Stimulated activated CD8-positive, alpha-beta memory T cell treated with anti-CD3 and anti-CD28 coated beads, Interleukin-4, amount 100 ng/mL, for 1 hour (primary cell): Measurements from ENCODE around the gene CBFA2T3.
"Not testable (repeated sequence)": the region's sequence is repeated elsewhere in the genome, so short reads cannot be mapped to it uniquely, and the experiment has no call there.

Experiments
- DNase-seq, 2 donors: peaks; one replicate each; pipeline ENCODE4 v3.0.0-alpha.2; 2020; ENCODE audit warnings: low read depth in 2 of 2, low spot score in 1 of 2

CBFA2T3 gene

DNA sequence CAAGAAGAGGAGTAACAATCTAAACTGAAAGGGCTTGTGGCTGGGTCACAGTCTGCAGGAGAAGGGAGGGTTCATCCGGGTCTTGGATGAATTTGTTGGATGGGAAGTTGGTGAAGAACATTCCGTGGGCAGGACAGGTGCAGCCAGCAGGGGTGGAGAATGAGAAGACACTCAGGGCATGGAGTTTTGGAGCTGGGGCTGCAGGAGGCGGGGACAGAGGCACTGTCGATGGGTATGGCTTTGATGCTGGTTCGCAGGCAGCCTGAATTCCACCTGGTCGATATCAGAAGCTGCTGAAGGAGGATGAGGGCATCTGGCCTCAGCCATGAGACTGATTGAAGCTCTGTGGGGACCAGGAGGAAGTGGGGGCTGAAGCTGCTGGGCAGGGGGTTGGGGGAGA, 36.1 kb upstream of the CBFA2T3 start:
- DNase-seq, result no peak

DNA sequence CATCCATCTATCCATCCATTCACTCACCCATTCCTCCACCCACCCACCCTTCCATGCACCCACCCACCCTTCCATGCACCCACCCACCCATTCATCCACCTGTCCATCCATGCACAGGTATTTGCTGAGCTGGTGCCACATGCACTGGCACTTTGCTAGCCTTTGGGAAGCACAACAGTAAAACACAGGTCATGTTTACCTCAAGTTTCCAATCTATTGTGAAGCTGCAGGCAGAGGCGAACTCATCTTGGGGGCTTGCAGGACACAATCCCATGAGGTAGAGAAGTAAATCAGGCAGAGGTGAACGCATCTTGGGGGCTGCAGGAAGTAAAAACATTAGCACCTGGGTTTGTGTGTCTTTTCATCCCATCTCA, 35.6 kb upstream of the CBFA2T3 start:
- DNase-seq, result no peak

DNA sequence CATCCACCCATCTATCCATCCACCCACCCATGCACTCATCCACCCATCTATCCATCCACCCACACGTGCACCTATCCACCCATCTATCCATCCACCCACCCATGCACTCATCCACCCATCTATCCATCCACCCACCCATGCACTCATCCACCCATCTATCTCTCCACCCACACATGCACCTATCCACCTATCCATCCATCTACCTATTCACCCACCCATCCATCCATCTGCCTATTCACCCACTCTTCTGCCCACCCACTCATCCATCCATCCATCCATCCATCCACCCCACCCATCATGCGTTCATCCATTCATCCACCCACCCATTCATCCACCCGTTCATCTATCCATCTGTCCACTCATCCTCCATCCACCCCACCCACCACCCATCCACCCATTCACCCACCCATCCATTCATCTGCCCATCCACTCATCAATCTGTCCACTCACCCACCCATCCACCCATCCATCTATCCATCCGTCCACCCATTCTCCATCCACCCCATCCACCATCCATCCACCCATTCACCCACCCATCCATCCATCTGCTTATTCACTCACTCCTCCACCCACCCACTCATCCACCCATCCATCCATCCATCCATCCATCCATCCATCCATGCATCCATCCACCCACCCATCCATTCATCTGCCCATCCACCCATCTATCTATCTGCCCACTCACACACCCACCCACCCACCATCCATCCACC, 35.1 kb upstream of the CBFA2T3 start:
- no peak for DNase-seq

DNA sequence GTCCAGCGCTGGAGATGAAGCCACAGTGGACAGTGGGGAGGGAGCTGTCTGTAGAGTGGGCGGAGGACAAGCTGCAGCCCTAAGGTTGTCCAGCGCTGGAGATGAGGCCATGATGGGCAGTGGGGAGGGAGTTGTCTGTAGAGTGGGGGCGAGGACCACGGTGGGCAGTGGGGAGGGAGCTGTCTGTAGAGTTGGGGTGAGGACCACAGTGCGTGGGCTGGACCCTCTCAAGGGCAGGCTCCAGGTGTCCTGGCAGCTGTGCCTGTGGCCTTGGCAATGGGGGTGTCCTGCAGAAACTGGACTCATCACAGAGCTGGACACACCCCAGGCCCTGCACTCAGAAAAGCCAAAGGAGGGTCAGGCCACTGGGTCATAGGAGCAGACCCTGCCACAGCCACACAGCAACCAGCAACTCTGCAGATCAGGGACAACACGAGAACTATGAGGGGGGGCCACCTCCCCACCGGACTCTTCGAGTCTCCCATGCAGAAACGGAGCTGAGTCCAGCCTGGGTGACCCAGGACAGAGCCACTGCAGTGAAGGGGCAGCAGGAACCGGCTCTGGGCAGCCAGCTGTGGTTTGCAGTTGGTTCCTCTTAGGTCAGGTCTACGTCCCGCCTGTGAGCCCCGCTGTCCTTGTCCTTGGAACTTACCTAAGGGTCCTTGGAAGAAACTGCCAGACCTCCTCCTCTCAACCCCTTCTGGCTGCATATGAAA, 33.4 kb upstream of the CBFA2T3 start:
- no peak for DNase-seq

DNA sequence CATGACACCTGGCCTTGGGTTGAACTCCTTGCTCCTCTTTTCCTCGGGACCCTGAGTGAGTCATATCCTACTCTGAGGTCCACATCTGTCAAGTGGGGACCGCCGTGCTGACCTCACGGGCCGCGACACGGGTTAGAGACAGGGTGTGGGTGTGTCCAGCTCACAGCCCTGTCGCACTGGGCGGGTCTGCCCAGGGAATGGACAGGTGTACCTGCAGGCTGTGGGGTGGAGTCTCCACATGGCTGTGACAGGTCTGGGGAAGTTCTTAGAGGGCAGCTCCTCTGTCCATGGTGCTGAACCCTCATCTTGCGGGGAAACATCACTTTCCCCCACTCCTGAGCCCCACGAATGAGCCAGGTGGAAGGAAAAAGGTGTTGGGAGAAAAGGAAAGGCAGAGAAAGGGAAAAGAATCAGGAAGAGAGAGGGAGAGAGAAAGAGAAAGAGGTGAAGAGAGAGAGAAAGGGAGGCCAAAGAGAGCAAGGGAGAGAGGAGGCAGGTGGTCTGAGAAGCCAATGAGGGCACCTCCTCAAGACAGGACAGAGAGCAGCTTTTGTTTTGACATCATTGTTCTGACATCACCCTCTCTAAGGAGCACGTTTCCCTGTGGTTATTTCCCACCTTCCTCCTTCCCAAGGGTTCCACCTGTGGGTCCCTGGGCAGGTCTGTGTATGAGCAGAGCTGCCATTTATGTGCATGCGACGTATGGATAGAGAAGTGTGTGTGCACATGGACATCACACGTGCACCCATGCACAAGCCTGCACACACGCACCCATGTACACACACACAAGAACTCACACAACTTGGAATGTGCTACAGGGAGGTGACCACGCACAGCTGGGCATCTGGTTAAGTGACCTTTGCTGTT, 32.6 kb upstream of the CBFA2T3 start:
- DNase-seq, result no peak

DNA sequence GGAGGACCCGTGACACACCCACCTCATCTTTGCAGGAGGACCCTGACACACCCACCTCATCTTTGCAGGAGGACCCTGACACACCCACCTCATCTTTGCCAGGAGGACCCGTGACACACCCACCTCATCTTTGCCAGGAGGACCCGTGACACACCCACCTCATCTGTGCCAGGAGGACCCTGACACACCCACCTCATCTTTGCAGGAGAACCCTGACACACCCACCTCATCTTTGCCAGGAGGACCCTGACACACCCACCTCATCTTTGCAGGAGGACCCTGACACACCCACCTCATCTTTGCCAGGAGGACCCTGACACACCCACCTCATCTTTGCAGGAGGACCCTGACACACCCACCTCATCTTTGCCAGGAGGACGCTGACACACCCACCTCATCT, 31.8 kb upstream of the CBFA2T3 start:
- DNase-seq, result not testable (repeated sequence)

DNA sequence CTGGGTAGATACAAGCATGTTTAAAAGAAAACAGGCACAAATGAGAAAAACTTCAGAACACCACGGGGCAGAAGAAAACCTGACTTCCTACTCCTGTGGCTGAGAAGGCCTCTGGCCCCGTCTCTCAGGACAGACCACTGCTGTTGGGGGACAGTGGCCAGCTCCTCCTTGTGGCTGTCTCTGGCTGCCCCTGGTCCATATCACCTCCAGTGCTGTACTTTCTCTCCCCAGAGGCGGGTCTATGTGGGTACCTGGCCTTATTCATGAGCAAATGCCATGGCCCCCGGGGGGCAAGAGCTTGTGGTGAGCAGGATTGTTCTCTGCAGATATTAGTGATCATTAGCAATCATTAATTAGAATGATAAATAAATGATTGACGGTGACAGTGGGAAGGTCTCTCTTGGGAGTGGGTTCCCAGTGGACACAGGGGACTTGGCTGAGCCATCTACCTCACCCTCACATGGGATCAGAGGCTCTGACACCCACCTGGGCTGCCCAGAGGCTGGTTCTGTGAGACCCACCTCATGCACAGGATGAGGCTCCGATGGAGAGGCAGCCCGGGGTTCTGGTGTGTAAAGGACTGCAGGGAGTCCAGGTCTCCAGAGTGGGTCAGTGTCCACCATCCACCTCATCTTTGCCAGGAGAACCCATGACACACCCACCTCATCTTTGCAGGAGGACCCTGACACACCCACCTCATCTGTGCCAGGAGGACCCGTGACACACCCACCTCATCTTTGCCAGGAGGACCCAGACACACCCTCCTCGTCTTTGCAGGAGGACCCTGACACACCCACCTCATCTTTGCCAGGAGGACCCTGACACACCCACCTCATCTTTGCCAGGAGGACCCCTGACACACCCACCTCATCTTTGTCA, 30.6 kb upstream of the CBFA2T3 start:
- DNase-seq, result no peak

DNA sequence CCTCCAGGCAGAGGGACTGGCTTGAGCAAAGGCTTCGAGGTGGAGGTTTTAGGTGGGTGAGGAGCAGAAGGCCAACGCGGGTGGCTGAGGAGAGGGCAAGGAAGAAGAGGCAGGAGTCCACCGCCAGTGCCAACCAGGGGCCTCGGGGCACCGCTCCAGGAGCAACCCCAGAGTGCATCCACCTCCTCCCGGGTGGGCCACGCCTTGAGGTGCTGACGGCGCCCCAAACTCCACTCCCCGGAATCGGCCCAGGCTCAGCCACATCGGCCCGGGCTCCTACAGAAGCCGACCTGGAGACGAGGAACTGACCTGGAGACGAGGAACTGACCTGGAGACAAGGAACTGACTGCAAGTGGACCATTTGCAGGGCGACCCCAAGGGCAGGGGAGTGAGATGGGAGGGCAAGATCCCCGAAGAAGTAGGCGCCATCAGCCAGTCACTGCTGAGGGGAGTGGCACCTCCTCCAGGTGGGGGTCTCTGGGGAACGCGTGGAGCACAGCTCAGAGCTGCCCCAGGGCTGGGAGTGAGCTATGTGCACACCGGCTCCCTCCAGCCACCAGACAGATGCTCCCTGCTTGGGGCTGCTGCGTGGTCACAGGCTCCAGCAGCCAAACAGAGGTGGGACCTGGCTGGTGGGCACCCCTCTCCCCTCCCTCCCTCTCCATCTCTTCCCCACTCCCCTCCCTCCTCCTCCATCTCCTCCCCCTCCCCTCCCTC, 29.2 kb upstream of the CBFA2T3 start:
- DNase-seq, result no peak

DNA sequence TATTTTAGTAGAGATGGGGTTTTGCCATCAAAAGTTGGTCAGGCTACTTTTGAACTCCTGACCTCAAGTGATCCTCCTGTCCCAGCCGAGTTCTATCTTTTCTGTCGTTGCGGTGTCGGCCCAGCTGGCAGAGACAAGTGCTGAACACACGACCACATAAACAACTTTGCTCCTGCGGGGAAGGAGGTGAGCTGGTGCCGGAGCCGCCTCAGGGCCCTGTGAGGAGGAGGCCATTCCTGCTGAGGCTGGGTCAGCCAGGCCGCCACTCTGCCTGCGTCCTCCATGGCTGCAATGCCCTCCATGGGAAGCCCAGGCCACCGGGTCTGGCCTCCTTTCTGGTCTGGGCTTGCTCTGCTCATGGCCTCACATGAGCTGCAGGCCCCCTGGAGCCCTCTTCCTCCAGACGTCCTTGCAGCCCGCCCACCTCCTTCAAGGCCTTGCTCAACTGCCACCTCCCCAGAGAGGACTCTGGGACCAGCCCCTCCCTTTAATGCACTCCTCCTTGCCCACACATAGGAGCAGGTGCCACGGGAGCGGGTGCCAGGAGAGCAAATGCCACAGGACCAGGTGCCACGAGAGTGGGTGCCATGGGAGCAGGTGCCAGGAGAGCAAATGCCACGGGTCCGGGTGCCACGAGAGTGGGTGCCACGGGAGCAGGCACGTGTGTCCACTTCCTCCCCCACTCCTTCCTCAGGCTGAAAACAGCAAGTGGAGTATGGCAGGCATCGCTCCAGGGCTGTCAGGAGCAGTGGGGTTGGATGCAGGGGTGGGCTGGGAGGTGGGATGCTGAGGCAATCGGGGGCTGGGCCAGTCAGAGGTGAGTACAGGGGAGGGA, 28.4 kb upstream of the CBFA2T3 start:
- no peak for DNase-seq

DNA sequence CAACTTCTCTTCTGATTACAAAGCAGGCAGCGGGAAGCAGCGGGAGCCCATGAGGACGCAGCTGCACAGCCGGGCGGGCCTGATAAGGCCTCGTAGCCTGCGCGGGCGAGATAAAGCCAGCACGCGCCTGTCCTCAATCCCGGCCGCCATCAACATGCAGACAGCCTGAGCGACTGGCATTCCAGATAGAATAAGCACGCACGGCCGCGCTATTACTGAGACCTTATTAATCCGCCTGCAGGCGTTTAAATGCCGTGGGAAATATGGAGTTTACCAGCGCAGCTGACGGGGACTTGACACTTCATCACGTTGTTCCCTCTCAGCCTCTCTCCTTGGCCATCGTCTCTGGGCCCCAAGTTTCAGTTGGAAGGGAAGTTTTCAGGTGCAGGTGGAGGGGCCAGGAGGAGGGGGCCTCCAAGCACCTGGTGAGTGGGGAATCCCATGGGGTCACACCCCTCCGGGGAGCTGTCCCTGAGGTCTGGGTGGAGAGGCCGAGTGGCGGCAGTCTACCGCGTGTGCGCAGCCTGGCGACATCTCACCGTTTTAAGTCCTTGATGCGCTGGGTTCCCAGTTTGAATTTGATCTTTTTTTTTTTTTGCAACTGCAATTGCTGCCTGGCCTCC, 27.3 kb upstream of the CBFA2T3 start:
- no peak for DNase-seq

DNA sequence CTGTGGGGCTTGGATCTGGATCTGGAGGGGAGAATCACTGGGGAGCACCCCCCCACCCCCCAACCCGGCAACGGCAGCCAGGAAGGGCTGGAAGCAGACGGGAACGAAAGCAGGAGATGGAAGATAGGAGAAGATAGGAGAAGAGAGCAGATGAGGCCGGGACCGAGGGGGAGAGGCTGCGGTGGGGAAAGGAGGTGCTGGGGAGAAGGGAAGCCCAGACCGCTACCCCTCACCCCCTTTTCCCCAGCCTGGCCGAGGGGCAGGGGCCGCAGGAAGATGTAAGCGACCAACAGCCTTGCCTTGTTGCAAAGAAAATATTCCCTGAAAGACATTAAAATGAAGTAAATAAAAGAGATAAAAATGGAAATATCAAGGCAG, 26.8 kb upstream of the CBFA2T3 start:
- no peak for DNase-seq

DNA sequence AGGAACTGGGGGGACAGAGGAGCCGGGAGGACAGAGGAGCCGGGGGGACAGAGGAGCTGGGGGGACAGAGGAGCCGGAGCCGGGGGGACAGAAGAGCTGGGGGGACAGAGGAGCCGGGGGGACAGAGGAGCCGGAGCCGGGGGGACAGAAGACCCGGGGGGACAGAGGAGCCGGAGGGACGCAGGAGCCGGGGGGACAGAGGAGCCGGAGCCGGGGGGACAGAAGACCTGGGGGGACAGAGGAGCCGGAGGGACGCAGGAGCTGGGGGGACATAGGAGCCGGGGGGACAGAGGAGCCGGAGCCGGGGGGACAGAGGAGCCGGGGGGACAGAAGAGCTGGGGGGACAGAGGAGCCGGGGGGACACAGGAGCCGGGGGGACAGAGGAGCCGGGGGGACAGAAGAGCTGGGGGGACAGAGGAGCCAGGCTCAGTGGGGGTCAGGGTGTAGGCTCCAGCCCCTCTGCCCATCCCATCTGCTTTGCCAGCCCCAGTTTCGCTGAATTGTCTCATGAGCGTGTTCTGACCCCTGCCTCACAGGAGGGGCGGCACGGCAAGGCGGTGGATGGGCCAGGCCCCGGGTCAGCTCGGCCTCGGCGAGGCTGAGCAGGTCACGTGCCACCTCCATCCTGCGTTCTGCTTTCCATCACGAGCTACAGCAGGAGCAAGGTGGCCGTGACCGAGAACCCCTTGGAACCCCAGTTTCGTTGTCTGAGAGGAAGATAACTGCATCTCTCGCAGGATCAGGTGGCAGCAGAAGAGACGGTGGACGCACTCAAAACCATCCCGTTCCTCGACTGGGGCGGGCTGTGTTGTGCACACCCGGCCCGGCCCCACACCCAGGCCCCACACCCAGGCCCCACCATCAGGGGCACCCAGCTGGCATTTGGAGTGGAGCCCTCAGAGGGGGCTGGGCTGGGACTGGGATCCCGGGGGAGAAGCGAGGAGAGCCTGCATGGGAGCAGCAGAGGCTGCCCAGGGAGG, 26.1 kb upstream of the CBFA2T3 start:
- no peak for DNase-seq

DNA sequence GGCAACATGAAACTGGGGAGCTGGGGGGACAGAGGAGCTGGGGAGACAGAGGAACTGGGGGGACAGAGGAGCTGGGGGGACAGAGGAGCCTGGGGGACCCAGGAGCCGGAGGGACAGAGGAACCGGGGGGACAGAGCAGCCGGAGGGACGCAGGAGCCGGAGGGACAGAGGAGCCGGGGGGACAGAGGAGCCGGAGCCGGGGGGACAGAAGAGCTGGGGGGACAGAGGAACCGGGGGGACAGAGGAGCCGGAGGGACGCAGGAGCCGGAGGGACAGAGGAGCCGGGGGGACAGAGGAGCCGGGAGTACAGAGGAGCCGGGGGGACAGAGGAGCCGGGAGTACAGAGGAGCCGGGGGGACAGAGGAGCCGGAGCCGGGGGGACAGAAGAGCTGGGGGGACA, 25.1 kb upstream of the CBFA2T3 start:
- not testable (repeated sequence) for DNase-seq

DNA sequence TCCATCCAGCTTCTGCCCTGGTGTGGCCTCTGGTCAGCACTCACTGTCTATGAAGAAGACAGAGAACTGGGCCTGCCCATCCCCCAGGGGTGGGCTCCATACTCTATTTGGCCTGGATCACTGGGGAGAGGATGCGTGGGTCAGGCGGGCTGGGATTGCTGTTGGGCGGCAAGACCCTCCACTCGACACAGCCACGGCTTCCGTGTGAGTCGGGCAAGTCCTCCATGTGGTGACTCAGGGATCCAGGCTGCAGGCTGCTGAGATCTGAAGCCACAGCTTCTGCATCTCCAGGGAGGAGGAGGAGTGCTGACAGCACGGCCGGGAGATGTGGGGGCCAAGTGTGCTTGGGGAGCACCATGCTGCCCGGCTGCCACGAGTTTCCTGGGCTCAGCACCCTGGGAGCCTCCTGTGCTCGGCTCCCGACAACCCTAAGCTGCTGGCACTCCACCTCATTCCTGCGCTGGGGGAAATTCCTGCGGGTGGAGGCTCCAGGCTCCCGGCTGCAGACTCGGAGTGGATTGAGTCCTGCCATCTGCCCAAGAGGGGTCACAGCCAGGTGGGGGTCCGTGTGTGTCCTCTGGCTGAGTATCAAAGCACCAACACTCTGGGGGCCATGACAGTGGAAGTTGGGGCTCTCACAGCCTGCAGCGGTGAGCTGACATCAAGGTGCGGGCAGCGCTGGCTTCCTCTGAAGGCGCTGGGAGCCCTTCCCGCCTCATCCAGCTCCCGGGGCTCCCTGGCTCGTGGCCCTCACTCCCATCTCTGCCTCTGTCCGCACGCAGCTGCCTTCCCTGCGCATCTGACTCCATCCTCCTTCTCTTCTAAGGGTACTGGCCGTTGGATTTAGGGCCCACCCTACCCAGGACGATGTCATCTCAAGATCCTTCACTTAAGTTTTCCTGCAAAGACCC, 24.4 kb upstream of the CBFA2T3 start:
- no peak for DNase-seq

DNA sequence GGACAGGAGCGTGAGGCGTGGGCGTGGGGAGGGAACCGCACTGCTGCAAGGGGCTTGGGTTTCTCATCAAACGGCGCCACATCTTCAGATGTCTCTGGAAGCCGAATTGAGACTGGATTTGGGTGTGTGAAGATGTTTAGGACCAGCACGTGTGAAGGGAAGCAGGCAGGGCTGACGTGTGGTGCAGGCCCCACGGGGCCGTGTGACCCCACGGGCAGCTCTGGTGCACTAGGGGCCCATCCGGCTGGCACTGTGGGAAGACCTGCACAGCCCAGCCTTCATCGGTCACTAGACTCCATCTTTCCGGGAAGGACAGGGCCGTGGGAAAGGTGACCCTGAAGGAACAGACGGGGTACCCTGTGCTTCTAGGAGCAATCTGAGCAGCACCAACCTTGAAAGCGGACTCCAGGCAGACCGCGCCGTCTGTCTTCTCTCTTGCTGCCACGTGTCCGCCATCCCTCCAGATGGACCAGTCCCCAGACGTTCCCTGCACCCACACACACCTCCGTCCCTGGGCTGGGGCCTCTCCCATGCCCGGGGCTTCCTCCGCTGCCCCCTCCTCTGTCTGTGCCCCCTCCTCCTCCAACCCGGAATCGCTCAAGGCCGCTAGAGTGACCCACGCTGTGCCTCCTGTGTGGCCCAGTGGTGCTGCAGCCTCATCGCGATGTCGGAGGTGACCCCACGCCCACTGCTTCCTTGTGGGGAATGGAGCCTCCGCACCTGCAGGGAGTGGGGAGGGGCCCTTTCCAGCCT, 23.4 kb upstream of the CBFA2T3 start:
- DNase-seq, result no peak
